OCI-M2 (cell line): Measurements from ENCODE around the gene PRR14L.
"Not testable (repeated sequence)": the region's sequence is repeated elsewhere in the genome, so short reads cannot be mapped to it uniquely, and the experiment has no call there.

ENCODE experiments used
- DNase-seq: peaks from one replicate; lab custom pipeline; 2025; ENCODE audit not compliant: unreplicated experiment; lab: John Stamatoyannopoulos, UW

Gene PRR14L

GRCh38 chr22:31742115-31742514 lies 7.8 kb downstream of the PRR14L start:
- no peak for DNase-seq

GRCh38 chr22:31740314-31740713 lies 9.6 kb downstream of the PRR14L start:
- not testable (repeated sequence) for DNase-seq

- DNase-seq, result no peak
These were observed 10.1 kb downstream of the PRR14L start for GRCh38 chr22:31739795-31740201.

GRCh38 chr22:31738566-31738965 lies 11.4 kb downstream of the PRR14L start:
- DNase-seq, result no peak

GRCh38 chr22:31737932-31738331 lies 12.0 kb downstream of the PRR14L start:
- DNase-seq, result no peak

GRCh38 chr22:31736458-31736857 lies 13.5 kb downstream of the PRR14L start:
- DNase-seq, result no peak

GRCh38 chr22:31734512-31734911 lies 15.4 kb downstream of the PRR14L start:
- no peak for DNase-seq

- no peak for DNase-seq
These were observed 16.3 kb downstream of the PRR14L start for GRCh38 chr22:31733580-31734079.

- no peak for DNase-seq
These were observed 17.7 kb downstream of the PRR14L start for GRCh38 chr22:31732089-31732829.

- no peak for DNase-seq
These were observed 19.6 kb downstream of the PRR14L start for GRCh38 chr22:31730344-31730711.

- no peak for DNase-seq
These were observed 21.1 kb downstream of the PRR14L start for GRCh38 chr22:31728857-31729256.

GRCh38 chr22:31726692-31727091 lies 23.2 kb downstream of the PRR14L start:
- DNase-seq, result no peak

- no peak for DNase-seq
These were observed 26.2 kb downstream of the PRR14L start for GRCh38 chr22:31723723-31724122.

- no peak for DNase-seq
These were observed 30.0 kb downstream of the PRR14L start for GRCh38 chr22:31719850-31720471.

- no peak for DNase-seq
These were observed 34.7 kb downstream of the PRR14L start for GRCh38 chr22:31715147-31715778.

GRCh38 chr22:31711226-31711625 lies 38.7 kb downstream of the PRR14L start:
- DNase-seq, result not testable (repeated sequence)

- no peak for DNase-seq
These were observed 42.4 kb downstream of the PRR14L start for GRCh38 chr22:31707519-31707918.

- no peak for DNase-seq
These were observed 54.5 kb downstream of the PRR14L start for GRCh38 chr22:31695423-31695822.

- not testable (repeated sequence) for DNase-seq
These were observed 55.9 kb downstream of the PRR14L start for GRCh38 chr22:31694046-31694445.

GRCh38 chr22:31692186-31692886 lies 57.6 kb downstream of the PRR14L start:
- no peak for DNase-seq

GRCh38 chr22:31691408-31691807 lies 58.5 kb downstream of the PRR14L start:
- DNase-seq, result no peak
